Esophagus muscularis mucosa (tissue), 4 donors: ENCODE measurements around the gene OXT. TPM values are rescaled to one million over a fixed set of nuclear protein-coding genes. Genes with fewer than 3 reads are reported as not detected.
"Not testable (repeated sequence)": the region's sequence is repeated elsewhere in the genome, so short reads cannot be mapped to it uniquely, and the experiment has no call there.

ENCODE experiments used
- DNase-seq: peaks from one replicate; pipeline ENCODE4 v3.0.0-alpha.2; 2017; ENCODE audit errors: extremely low spot score
- H3K27ac ChIP-seq, 4 donors: fragments of 200-600 bp; sonication (generic); replicated peaks in 1 of 4; 1 replicate in 3 of 4; 2 replicates in 1 of 4; pipeline ENCODE4 v1.5.1; 2016 to 2019; ENCODE audit warnings: mild to moderate bottlenecking in 1 of 4
- H3K27me3 ChIP-seq, 4 donors: fragments of 200-600 bp; sonication (generic); one replicate each; pipeline versions ENCODE4 v1.5.1 to v1.6.0; 2016 to 2019
- H3K36me3 ChIP-seq, 4 donors: fragments of 200-600 bp; sonication (generic); one replicate each; pipeline ENCODE4 v1.5.1; 2016 to 2019
- H3K4me1 ChIP-seq, 4 donors: fragments of 200-600 bp; sonication (generic); one replicate each; pipeline ENCODE4 v1.5.1; 2016 to 2019
- H3K4me3 ChIP-seq, 4 donors: fragments of 200-600 bp; sonication (generic); 1 replicate in 2 of 4; 2 replicates in 2 of 4; pipeline ENCODE4 v1.5.1; 2016 to 2019; ENCODE audit warnings: mild to moderate bottlenecking in 4 of 4, moderate library complexity in 1 of 4
- H3K9me3 ChIP-seq, 4 donors: fragments of 200-600 bp; sonication (generic); 1 replicate in 3 of 4; 2 replicates in 1 of 4; pipeline ENCODE4 v1.5.1; 2016 to 2019
- EP300 ChIP-seq: sonication (generic); formaldehyde crosslinking; IDR thresholded peaks from one replicate; pipeline ENCODE4 v1.6.1; 2017; ENCODE audit warnings: antibody characterized with exemption
- POLR2A ChIP-seq: fragments of 450-650 bp; IDR thresholded peaks from one replicate; pipeline ENCODE4 v1.6.1; 2017; ENCODE audit warnings: antibody characterized with exemption, moderate library complexity, mild to moderate bottlenecking, low read depth
- POLR2AphosphoS5 ChIP-seq, 2 donors: sonication (generic); formaldehyde crosslinking; IDR thresholded peaks; one replicate each; pipeline ENCODE4 v1.6.1; 2017; ENCODE audit warnings: antibody characterized with exemption in 2 of 2
- WGBS: methylation state at CpG from one replicate; pipeline ENCODE4 v1.1.5; 2018; 5-methylcytosine and 5-hydroxymethylcytosine counted together
- intact Hi-C: fragments of 100-400 bp; cut with DNase I; formaldehyde crosslinking; loops from one replicate; pipeline ENCODE4 v1.15.1; 2023
- total RNA-seq, 4 donors: library from RNA; depleted of rRNA; stranded (reverse); fragments of >200 nt; gene quantifications; one replicate each; pipeline versions ENCODE4 v1.1.0 to v1.2.1, GENCODE V29; 2016
- TF ChIP-seq, protein P1 (sequence below), 3 experiments: fragments of 200-600 bp in 2 of 3; fragments of 450-650 bp in 1 of 3; sonication (generic) in 2 of 3; IDR thresholded peaks; one replicate each; pipeline ENCODE4 v1.5.1; 2017 to 2019; ENCODE audit warnings: antibody characterized with exemption in 3 of 3, mild to moderate bottlenecking in 2 of 3, moderate library complexity in 1 of 3

OXT gene
- not detected for total RNA-seq

DNA sequence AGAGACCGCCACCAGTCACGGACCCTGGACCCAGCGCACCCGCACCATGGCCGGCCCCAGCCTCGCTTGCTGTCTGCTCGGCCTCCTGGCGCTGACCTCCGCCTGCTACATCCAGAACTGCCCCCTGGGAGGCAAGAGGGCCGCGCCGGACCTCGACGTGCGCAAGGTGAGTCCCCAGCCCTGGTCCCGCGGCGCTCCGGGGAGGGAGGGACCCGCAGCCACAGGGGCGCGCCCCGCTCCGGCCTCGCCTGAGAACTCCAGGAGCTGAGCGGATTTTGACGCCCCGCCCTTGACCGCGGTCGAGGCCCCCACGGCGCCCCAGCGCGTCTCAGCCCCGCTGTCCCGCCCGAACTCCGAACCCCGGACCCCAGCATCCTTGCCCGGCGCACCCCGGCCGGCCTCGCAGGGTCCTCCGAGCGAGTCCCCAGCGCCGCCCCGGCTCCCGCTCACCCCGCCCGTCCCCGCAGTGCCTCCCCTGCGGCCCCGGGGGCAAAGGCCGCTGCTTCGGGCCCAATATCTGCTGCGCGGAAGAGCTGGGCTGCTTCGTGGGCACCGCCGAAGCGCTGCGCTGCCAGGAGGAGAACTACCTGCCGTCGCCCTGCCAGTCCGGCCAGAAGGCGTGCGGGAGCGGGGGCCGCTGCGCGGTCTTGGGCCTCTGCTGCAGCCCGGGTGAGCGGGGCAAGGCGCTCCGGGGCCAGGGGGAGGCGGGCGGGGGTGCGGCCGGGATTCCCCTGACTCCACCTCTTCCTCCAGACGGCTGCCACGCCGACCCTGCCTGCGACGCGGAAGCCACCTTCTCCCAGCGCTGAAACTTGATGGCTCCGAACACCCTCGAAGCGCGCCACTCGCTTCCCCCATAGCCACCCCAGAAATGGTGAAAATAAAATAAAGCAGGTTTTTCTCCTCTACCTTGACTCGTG, at the start of gene OXT:
OXT (plus strand) TSS at position 11 of the 920 bp plus-strand sequence; CDS start at position 47, 36 bp downstream.
- intact Hi-C loops = no loop called here
- Histone ChIP-seq H3K27me3 (peaks cover 0 to 64% (median 13%) of the 10 kb centered on the region in 4 donors), H3K27ac (no peak within 1 kb of the TSS), H3K36me3 (no peaks in the 10 kb centered on the region), H3K4me1 (peaks cover 7 to 16% (median 14%) of the 10 kb centered on the region in 4 donors), H3K9me3 (no peaks in the 10 kb centered on the region), H3K4me3 (peak within 1 kb of the TSS; percentile 54 to 68 (median 56))
- no peak for DNase-seq
- 52% methylated on average over 10 of the region's 95 CpGs for WGBS
- TF ChIP-seq POLR2A = no peak
- TF ChIP-seq, protein P1, sequence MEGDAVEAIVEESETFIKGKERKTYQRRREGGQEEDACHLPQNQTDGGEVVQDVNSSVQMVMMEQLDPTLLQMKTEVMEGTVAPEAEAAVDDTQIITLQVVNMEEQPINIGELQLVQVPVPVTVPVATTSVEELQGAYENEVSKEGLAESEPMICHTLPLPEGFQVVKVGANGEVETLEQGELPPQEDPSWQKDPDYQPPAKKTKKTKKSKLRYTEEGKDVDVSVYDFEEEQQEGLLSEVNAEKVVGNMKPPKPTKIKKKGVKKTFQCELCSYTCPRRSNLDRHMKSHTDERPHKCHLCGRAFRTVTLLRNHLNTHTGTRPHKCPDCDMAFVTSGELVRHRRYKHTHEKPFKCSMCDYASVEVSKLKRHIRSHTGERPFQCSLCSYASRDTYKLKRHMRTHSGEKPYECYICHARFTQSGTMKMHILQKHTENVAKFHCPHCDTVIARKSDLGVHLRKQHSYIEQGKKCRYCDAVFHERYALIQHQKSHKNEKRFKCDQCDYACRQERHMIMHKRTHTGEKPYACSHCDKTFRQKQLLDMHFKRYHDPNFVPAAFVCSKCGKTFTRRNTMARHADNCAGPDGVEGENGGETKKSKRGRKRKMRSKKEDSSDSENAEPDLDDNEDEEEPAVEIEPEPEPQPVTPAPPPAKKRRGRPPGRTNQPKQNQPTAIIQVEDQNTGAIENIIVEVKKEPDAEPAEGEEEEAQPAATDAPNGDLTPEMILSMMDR (IDR thresholded peaks at IDR 0.05) = no peak
- TF ChIP-seq POLR2AphosphoS5 (IDR thresholded peaks at IDR 0.05) = no peak
- no peak for TF ChIP-seq EP300

DNA sequence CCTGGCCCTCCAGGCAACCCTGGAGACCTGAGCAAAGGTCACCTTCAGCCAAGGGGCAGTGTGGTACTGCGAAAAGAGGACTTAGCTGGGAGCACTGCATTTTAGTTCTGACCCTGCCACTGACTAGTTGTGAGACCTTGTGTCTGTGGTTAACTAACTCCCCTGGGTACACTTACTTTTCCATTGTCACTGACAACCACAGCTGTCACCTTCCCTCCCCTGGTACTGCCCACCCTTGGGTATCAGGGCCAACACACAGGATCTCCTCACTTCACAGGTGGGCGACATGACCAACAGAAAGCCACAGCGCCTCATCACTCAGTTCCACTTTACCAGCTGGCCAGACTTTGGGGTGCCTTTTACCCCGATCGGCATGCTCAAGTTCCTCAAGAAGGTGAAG, 49.6 kb upstream of the OXT start:
- intact Hi-C loops = no loop called here
- no peaks in the 10 kb centered on the region for H3K4me1 ChIP-seq
- DNase-seq = no peak
- no peak overlapping the region for H3K4me3 ChIP-seq
- no peaks in the 10 kb centered on the region for H3K27me3 ChIP-seq
- no peak overlapping the region for H3K27ac ChIP-seq
- 100% methylated on average over 3 of the region's 5 CpGs for WGBS
- H3K36me3 ChIP-seq = peaks cover 43 to 82% (median 76%) of the 10 kb centered on the region in 4 donors
- H3K9me3 ChIP-seq = no peaks in the 10 kb centered on the region
- TF ChIP-seq EP300 (no peak), POLR2A (no peak), POLR2AphosphoS5 (IDR thresholded peaks at IDR 0.05) (no peak)
- TF ChIP-seq, protein P1 (IDR thresholded peaks at IDR 0.05) = no peak

DNA sequence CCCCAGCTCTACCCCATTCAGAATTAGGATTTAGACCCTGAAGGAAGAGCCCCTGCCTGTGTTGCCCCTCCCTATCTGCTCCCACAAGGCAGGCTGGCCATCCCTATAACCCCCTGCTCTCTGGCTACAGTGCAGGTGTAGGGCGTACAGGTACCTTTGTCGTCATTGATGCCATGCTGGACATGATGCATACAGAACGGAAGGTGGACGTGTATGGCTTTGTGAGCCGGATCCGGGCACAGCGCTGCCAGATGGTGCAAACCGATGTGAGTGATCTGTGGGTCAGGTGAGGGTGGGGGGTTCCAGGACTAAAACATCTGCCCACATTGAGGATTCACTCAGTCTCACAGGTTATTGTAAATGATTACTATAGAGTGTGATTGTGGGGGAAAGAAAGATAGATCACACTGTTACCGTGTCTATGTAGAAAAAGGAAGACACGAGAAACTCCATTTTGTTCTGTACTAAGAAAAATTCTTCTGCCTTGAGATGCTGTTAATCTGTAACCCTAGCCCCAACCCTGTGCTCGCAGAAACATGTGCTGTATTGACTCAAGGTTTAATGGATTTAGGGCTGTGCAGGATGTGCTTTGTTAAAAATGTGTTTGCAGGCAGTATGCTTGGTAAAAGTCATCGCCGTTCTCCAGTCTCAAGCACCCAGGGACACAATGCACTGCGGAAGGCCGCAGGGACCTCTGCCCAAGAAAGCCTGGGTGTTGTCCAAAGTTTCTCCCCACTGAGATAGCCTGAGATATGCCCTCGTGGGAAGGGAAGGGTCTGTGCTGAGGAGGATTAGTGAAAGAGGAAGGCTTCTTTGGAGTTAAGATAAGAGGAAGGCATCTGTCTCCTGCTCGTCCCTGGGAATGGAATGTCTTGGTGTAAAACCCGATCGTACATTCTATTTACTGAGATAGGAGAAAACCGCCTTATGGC, 48.6 kb upstream of the OXT start:
- peaks cover 53 to 84% (median 78%) of the 10 kb centered on the region in 4 donors for H3K36me3 ChIP-seq
- H3K4me3 ChIP-seq, intact Hi-C loops, H3K27me3 ChIP-seq, DNase-seq, H3K9me3 ChIP-seq, H3K4me1 ChIP-seq, H3K27ac ChIP-seq: not testable (repeated sequence)
- 91% methylated on average over 20 of the region's 20 CpGs for WGBS

GRCh38 chr20:3027987-3028386, 43.4 kb upstream of the OXT start:
- H3K4me3 ChIP-seq = no peak overlapping the region
- TF ChIP-seq, protein P1 (IDR thresholded peaks at IDR 0.05) = no peak
- TF ChIP-seq EP300 (no peak), POLR2A (no peak), POLR2AphosphoS5 (IDR thresholded peaks at IDR 0.05) (no peak)
- 96% methylated on average over 2 of the region's 2 CpGs for WGBS
- no peaks in the 10 kb centered on the region for H3K4me1 ChIP-seq
- DNase-seq = no peak
- intact Hi-C loops = no loop called here
- peaks cover 51 to 98% (median 86%) of the 10 kb centered on the region in 4 donors for H3K36me3 ChIP-seq
- no peaks in the 10 kb centered on the region for H3K9me3 ChIP-seq
- H3K27me3 ChIP-seq = no peaks in the 10 kb centered on the region
- no peak overlapping the region for H3K27ac ChIP-seq
